Endothelial cell of umbilical vein (primary cell): ENCODE data around the gene SH3BP5. TPM values are rescaled to one million over a fixed set of nuclear protein-coding genes. Genes with fewer than 3 reads are reported as not detected.

Experiments used
- BruUV-seq: library from RNA; stranded (reverse); fragments of 400-500 nt; replicated peaks from 2 replicates; lab custom pipeline; 2021; lab: Mats Ljungman, UMichigan
- CTCF ChIA-PET: fragments of 300-600, 350-600 bp; sonication (Branson Sonifier 250); formaldehyde crosslinking; loops from one replicate; lab custom pipeline; 2021; ENCODE audit warnings: antibody characterized with exemption, inconsistent platforms; lab: Charles Lee
- POLR2A ChIA-PET: fragments of 300-600, 350-600 bp; sonication (Branson Sonifier 250); formaldehyde crosslinking; loops from one replicate; lab custom pipeline; 2021; ENCODE audit warnings: antibody characterized with exemption, inconsistent platforms; lab: Charles Lee
- DNase-seq: peaks from one replicate; pipeline ENCODE4 v3.0.0-alpha.2; 2011; ENCODE audit warnings: low read depth, low spot score
- FAIRE-seq: peaks from 2 replicates; lab custom pipeline; 2011; peaks lifted over from hg19 to GRCh38; lab: Jason Lieb, UNC
- H2AFZ ChIP-seq: 2 replicates; pipeline ENCODE4 v1.6.0; 2012; ENCODE audit warnings: low read depth, low read length, control low read depth, inconsistent platforms
- H3K27ac ChIP-seq: 2 replicates; pipeline ENCODE4 v1.5.1; 2011; ENCODE audit warnings: low read depth, mild to moderate bottlenecking, control low read depth, low read length, moderate library complexity; ENCODE audit not compliant: insufficient read depth
- H3K27me3 ChIP-seq, 2 experiments: 2 replicates each; pipeline versions ENCODE4 v1.6.0 to v1.6.1; 2011; ENCODE audit warnings: low read length in 2 of 2, mixed read lengths in 1 of 2; ENCODE audit not compliant: control insufficient read depth in 2 of 2, insufficient read depth in 2 of 2
- H3K36me3 ChIP-seq, 2 experiments: 2 replicates in 1 of 2; 3 replicates in 1 of 2; pipeline ENCODE4 v1.5.1; 2011; ENCODE audit warnings: low read length in 2 of 2, mild to moderate bottlenecking in 1 of 2, moderate library complexity in 1 of 2; ENCODE audit not compliant: control insufficient read depth in 2 of 2, insufficient read depth in 2 of 2; ENCODE audit errors: extremely low read depth in 1 of 2
- H3K4me1 ChIP-seq: 3 replicates; pipeline ENCODE4 v1.5.1; 2011; ENCODE audit warnings: mild to moderate bottlenecking, low read length; ENCODE audit not compliant: control insufficient read depth, insufficient read depth; ENCODE audit errors: extremely low read depth
- H3K4me2 ChIP-seq: 2 replicates; pipeline ENCODE4 v1.6.1; 2011; ENCODE audit warnings: low read length, control low read depth, mixed read lengths; ENCODE audit not compliant: insufficient read depth
- H3K4me3 ChIP-seq, 3 experiments: fragments of 200-600 bp in 1 of 3; sonication (generic), shearing (Covaris generic) in 1 of 3; replicated peaks in 1 of 3; 2 replicates each; pipeline ENCODE4 v1.5.1; 2011 to 2016; ENCODE audit warnings: control low read depth in 3 of 3, low read length in 3 of 3, mild to moderate bottlenecking in 2 of 3, inconsistent platforms in 1 of 3, low read depth in 1 of 3, moderate library complexity in 1 of 3; ENCODE audit not compliant: insufficient read depth in 1 of 3
- H3K79me2 ChIP-seq: 2 replicates; pipeline ENCODE4 v1.6.0; 2012; ENCODE audit warnings: low read length, inconsistent platforms; ENCODE audit not compliant: control insufficient read depth, insufficient read depth
- H3K9ac ChIP-seq: replicated peaks from 2 replicates; pipeline ENCODE3; 2011; ENCODE audit warnings: low read length, control low read depth; ENCODE audit not compliant: insufficient read depth; ENCODE audit errors: extremely low read depth
- H3K9me1 ChIP-seq: replicated peaks from 3 replicates; pipeline ENCODE4 v1.6.0; 2011; ENCODE audit warnings: mild to moderate bottlenecking, low read length; ENCODE audit not compliant: control insufficient read depth, insufficient read depth; ENCODE audit errors: extremely low read depth
- H3K9me3 ChIP-seq: replicated peaks from 2 replicates; pipeline ENCODE4 v1.5.1; 2012; ENCODE audit warnings: low read length, inconsistent platforms; ENCODE audit not compliant: control insufficient read depth, insufficient read depth
- H4K20me1 ChIP-seq: replicated peaks from 2 replicates; pipeline ENCODE3; 2011; ENCODE audit warnings: mild to moderate bottlenecking, low read length; ENCODE audit not compliant: control insufficient read depth, insufficient read depth; ENCODE audit errors: extremely low read depth
- EZH2 ChIP-seq: IDR thresholded peaks from 2 replicates; pipeline ENCODE4 v1.6.1; 2012; ENCODE audit warnings: borderline replicate concordance, low read depth, mild to moderate bottlenecking, moderate library complexity, low read length, inconsistent platforms; ENCODE audit not compliant: severe bottlenecking
- FOS ChIP-seq: IDR thresholded peaks from 2 replicates; pipeline ENCODE4 v1.6.1; 2011; ENCODE audit warnings: mild to moderate bottlenecking, low read length, moderate library complexity, borderline replicate concordance; ENCODE audit not compliant: insufficient read depth
- GATA2 ChIP-seq: IDR thresholded peaks from 2 replicates; pipeline ENCODE4 v1.7.0; 2011; ENCODE audit warnings: low read depth, mild to moderate bottlenecking, moderate library complexity, mixed read lengths, low read length; ENCODE audit not compliant: insufficient read length, insufficient read depth
- JUN ChIP-seq: IDR thresholded peaks from 2 replicates; pipeline ENCODE4 v1.6.1; 2011; ENCODE audit warnings: borderline replicate concordance, low read depth; ENCODE audit not compliant: insufficient read length, insufficient read depth
- MYC ChIP-seq: IDR thresholded peaks from one replicate; pipeline ENCODE4 v1.6.1; 2011; ENCODE audit warnings: mild to moderate bottlenecking, low read depth, low read length
- POLR2A ChIP-seq: IDR thresholded peaks from 2 replicates; pipeline ENCODE4 v1.6.1; 2012; ENCODE audit warnings: low read depth, mild to moderate bottlenecking, control low read depth, low read length
- POLR2AphosphoS5 ChIP-seq: IDR thresholded peaks from 2 replicates; pipeline ENCODE4 v1.6.1; 2012; ENCODE audit warnings: low read depth, mild to moderate bottlenecking, control low read depth, low read length, moderate library complexity; ENCODE audit not compliant: insufficient read depth
- dilution Hi-C: fragments of 300-500 bp; cut with MboI; formaldehyde crosslinking; loops from one replicate; pipeline ENCODE4 v1.15.0; 2019; ENCODE audit warnings: low sequenced_read_pairs; ENCODE audit not compliant: extremely low pct_ligation_motif_present
- intact Hi-C: fragments of 100-400 bp; cut with micrococcal nuclease; formaldehyde crosslinking; loops from one replicate; pipeline ENCODE4 v1.10.0; 2022
- polyA plus RNA-seq, 4 experiments: library from polyadenylated mRNA; depleted of rRNA in 3 of 4; stranded (reverse) in 3 of 4; unstranded in 1 of 4; fragments of >200 nt; gene quantifications; 2 replicates each; pipeline versions ENCODE4 v1.2.1 to v1.2.3, GENCODE V29; 2011 to 2012; ENCODE audit warnings: missing spikeins in 1 of 4
- total RNA-seq: library from RNA; stranded (reverse); gene quantifications from 2 replicates; pipeline ENCODE4 v1.2.3, GENCODE V29; 2021
- TF ChIP-seq, protein P1 (sequence below), 2 donors: IDR thresholded peaks; 1 replicate in 1 of 2; 2 replicates in 1 of 2; pipeline ENCODE4 v1.5.1; 2011; ENCODE audit warnings: low read length in 2 of 2, mild to moderate bottlenecking in 2 of 2, moderate library complexity in 2 of 2, control low read depth in 1 of 2, inconsistent platforms in 1 of 2, low read depth in 1 of 2; ENCODE audit not compliant: insufficient read depth in 1 of 2; ENCODE audit errors: extremely low read depth in 1 of 2
- TF ChIP-seq, protein P2 (sequence below): IDR thresholded peaks from 2 replicates; pipeline ENCODE4 v1.6.1; 2011; ENCODE audit not compliant: insufficient read depth, insufficient read length

SH3BP5 gene
- total and polyA plus RNA-seq, 2 donors (not counting 3 experiments of a cell fraction or from before 2014, with no cell fraction given), result 35.3 to 76.3 TPM

DNA sequence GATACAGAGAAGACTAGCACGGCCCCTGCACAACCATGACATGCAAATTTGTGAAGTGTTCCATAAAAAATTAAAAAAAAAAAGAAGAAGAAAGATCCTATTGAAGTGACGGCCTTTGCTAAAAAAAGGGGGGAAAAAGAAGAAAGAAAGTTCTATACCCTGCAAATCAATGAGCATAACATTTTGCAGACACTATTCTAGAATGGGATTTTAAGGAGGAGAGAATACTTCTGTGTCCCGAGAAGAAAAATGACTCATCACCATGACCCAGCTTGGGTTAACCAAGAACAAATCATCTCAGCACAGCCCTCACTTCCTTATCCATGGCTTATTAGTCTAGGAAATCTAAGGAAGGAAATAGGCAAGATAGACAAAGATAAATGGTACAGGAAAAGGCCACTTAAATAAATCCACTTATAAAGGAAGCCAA is 7.4 kb upstream of the SH3BP5 start:
- DNase-seq (peak; percentile 66), FAIRE-seq (peak; percentile 87)
- no TSS peak for BruUV-seq
- dilution Hi-C loops (no loop called here), intact Hi-C loops (no loop called here)
- peaks cover 9% of the 10 kb centered on the region for H3K4me1 ChIP-seq
- H4K20me1 ChIP-seq, result no peaks in the 10 kb centered on the region
- no peak overlapping the region for H3K9ac ChIP-seq
- H2AFZ ChIP-seq, result no peak overlapping the region
- H3K9me3 ChIP-seq, result no peaks in the 10 kb centered on the region
- no peak overlapping the region for H3K27ac ChIP-seq
- POLR2A ChIA-PET, result interaction anchor here (0.6 to 0.7 kb wide), 2 partner anchors 70 to 884 kb away, joined by 3 to 6 read pairs; no protein-coding TSS in a partner anchor
- TF ChIP-seq POLR2A, result no peak
- TF ChIP-seq, protein P1, sequence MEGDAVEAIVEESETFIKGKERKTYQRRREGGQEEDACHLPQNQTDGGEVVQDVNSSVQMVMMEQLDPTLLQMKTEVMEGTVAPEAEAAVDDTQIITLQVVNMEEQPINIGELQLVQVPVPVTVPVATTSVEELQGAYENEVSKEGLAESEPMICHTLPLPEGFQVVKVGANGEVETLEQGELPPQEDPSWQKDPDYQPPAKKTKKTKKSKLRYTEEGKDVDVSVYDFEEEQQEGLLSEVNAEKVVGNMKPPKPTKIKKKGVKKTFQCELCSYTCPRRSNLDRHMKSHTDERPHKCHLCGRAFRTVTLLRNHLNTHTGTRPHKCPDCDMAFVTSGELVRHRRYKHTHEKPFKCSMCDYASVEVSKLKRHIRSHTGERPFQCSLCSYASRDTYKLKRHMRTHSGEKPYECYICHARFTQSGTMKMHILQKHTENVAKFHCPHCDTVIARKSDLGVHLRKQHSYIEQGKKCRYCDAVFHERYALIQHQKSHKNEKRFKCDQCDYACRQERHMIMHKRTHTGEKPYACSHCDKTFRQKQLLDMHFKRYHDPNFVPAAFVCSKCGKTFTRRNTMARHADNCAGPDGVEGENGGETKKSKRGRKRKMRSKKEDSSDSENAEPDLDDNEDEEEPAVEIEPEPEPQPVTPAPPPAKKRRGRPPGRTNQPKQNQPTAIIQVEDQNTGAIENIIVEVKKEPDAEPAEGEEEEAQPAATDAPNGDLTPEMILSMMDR (IDR thresholded peaks at IDR 0.05; ENCODE audit: extremely low read depth in 1 of 2, insufficient read depth in 1 of 2, low read depth in 1 of 2, low read length in 2 of 2), result no peak
- peak; percentile 85 for TF ChIP-seq JUN
- no peak for TF ChIP-seq MYC
- no peak for TF ChIP-seq EZH2
- TF ChIP-seq, protein P2, sequence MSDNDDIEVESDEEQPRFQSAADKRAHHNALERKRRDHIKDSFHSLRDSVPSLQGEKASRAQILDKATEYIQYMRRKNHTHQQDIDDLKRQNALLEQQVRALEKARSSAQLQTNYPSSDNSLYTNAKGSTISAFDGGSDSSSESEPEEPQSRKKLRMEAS, result no peak
- peak; percentile 31 for TF ChIP-seq POLR2AphosphoS5
- peak; percentile 92 for TF ChIP-seq GATA2
- TF ChIP-seq FOS, result peak; percentile 94
- H3K36me3 ChIP-seq, result no peaks in the 10 kb centered on the region
- H3K4me2 ChIP-seq, result peak overlapping the region; percentile 12
- H3K79me2 ChIP-seq, result no peaks in the 10 kb centered on the region
- H3K9me1 ChIP-seq, result no peaks in the 10 kb centered on the region
- no peak overlapping the region for H3K4me3 ChIP-seq
- H3K27me3 ChIP-seq, result peaks cover 0 to 3% of the 10 kb centered on the region in 2 experiments
- CTCF ChIA-PET, result interaction anchor here (1.6 kb wide), 1 partner anchor 72 kb away, joined by 8 read pairs; no protein-coding TSS in a partner anchor
